H1 (cell line): Measurements from ENCODE around the gene GHRHR. TPM values are rescaled to one million over a fixed set of nuclear protein-coding genes. Genes with fewer than 3 reads are reported as not detected.

Source experiments
- ASH2L ChIP-seq: fragments of 200-600, 300-600 bp; sonication (generic); IDR thresholded peaks from one replicate; pipeline ENCODE4 v1.7.1; 2017; ENCODE audit warnings: low read length
- CBX8 ChIP-seq: fragments of 300-800, 300-1000 bp; sonication (generic); IDR thresholded peaks from 2 replicates; pipeline ENCODE4 v1.7.1; 2016; ENCODE audit warnings: low read depth, low read length, borderline replicate concordance
- CHD7 ChIP-seq: fragments of 300-600 bp; sonication (generic); IDR thresholded peaks from 2 replicates; pipeline ENCODE4 v1.7.1; 2012; ENCODE audit warnings: low read length, moderate library complexity, mild to moderate bottlenecking, inconsistent platforms; ENCODE audit not compliant: insufficient replicate concordance
- FOSL1 ChIP-seq: IDR thresholded peaks from 2 replicates; pipeline ENCODE4 v1.6.1; 2011; ENCODE audit warnings: mild to moderate bottlenecking, low read depth, low read length, moderate library complexity; ENCODE audit not compliant: insufficient read depth
- SP2 ChIP-seq: IDR thresholded peaks from 2 replicates; pipeline ENCODE4 v1.6.1; 2012; ENCODE audit warnings: mild to moderate bottlenecking, low read length, inconsistent platforms
- USF2 ChIP-seq: IDR thresholded peaks from 2 replicates; pipeline ENCODE4 v1.6.1; 2011; ENCODE audit warnings: low read length, improper control_type of control experiment
- polyA plus RNA-seq, 7 experiments: library from polyadenylated mRNA; depleted of rRNA in 3 of 7; stranded (reverse) in 5 of 7; unstranded in 2 of 7; fragments of >200 nt in 5 of 7; fragments of 200-250 nt in 2 of 7; gene quantifications; 1 replicate in 5 of 7; 2 replicates in 1 of 7; 4 replicates in 1 of 7; pipeline versions ENCODE4 v1.2.1 to v1.2.3, GENCODE V29; 2011 to 2013; ENCODE audit warnings: missing spikeins in 2 of 7, mixed read lengths in 2 of 7
- total RNA-seq: library from RNA; stranded (reverse); fragmentation: NEBNext Ultra II Directional; extraction: Animal tissue kit (Norgen Biotek cat#: 25700); gene quantifications from 2 replicates; pipeline ENCODE4 v1.2.1, GENCODE V29; 2021
- TF ChIP-seq, protein P1 (sequence below): IDR thresholded peaks from 2 replicates; pipeline ENCODE4 v1.6.1; 2011; ENCODE audit warnings: low read depth, mild to moderate bottlenecking, low read length; ENCODE audit not compliant: insufficient read depth

Gene GHRHR
- total and polyA plus RNA-seq, 2 of the 8 experiments (the other 6 are each of a cell fraction or from before 2014, with no cell fraction given): 0.60 to 6.5 TPM

GRCh38 chr7:30934732-30935568, 28.8 kb upstream of the GHRHR start (continued):
- TF ChIP-seq CBX8: no peak
- no peak for TF ChIP-seq FOSL1
- TF ChIP-seq, protein P1, sequence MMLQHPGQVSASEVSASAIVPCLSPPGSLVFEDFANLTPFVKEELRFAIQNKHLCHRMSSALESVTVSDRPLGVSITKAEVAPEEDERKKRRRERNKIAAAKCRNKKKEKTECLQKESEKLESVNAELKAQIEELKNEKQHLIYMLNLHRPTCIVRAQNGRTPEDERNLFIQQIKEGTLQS: no peak
- no peak for TF ChIP-seq SP2
- no peak for TF ChIP-seq ASH2L
- TF ChIP-seq USF2: no peak
- no peak for TF ChIP-seq CHD7
- TF ChIP-seq, all 59 proteins: peak for 0
